BE2C (cell line): ENCODE measurements around the gene LTB4R2.

ENCODE experiments used
- DNase-seq: peaks from one replicate; pipeline ENCODE4 v3.0.0-alpha.2; 2020
- H3K27me3 ChIP-seq: fragments of 250-450 bp; sonication (Bioruptor Pico); 2 replicates; pipeline ENCODE4 v1.5.1; 2020; ENCODE audit warnings: mild to moderate bottlenecking
- H3K36me3 ChIP-seq: fragments of 250-450 bp; sonication (Bioruptor Pico); 2 replicates; pipeline ENCODE4 v1.5.1; 2020; ENCODE audit warnings: mild to moderate bottlenecking
- H3K4me1 ChIP-seq: fragments of 250-450 bp; sonication (Bioruptor Pico); 2 replicates; pipeline ENCODE4 v1.5.1; 2020
- H3K4me3 ChIP-seq: 2 replicates; pipeline ENCODE4 v1.5.1; 2011; ENCODE audit warnings: low read depth, low read length
- H3K9me3 ChIP-seq: fragments of 250-450 bp; sonication (Bioruptor Pico); 2 replicates; pipeline ENCODE4 v1.5.1; 2020
- CTCF ChIP-seq: IDR thresholded peaks from 2 replicates; pipeline ENCODE4 v1.5.1; 2012; ENCODE audit warnings: mild to moderate bottlenecking, low read depth, low read length

LTB4R2 gene

GRCh38 chr14:24280797-24281460, 29.0 kb upstream of the LTB4R2 start:
- DNase-seq, result no peak
- TF ChIP-seq CTCF, result no peak
- H3K4me3 ChIP-seq, result no peak overlapping the region
- no peaks in the 10 kb centered on the region for H3K36me3 ChIP-seq
- H3K27me3 ChIP-seq, result no peaks in the 10 kb centered on the region
- peaks cover 2% of the 10 kb centered on the region; the same call in 1 of the 2 replicates for H3K4me1 ChIP-seq
- no peaks in the 10 kb centered on the region for H3K9me3 ChIP-seq

GRCh38 chr14:24281636-24282035, 28.3 kb upstream of the LTB4R2 start:
- no peaks in the 10 kb centered on the region for H3K27me3 ChIP-seq
- H3K36me3 ChIP-seq, result no peaks in the 10 kb centered on the region
- DNase-seq, result no peak
- TF ChIP-seq CTCF, result no peak
- no peaks in the 10 kb centered on the region for H3K9me3 ChIP-seq
- peaks cover 2% of the 10 kb centered on the region; the same call in 1 of the 2 replicates for H3K4me1 ChIP-seq
- H3K4me3 ChIP-seq, result no peak overlapping the region

- H3K9me3 ChIP-seq, result no peaks in the 10 kb centered on the region
- H3K4me3 ChIP-seq, result no peak overlapping the region
- no peaks in the 10 kb centered on the region for H3K27me3 ChIP-seq
- no peak for DNase-seq
- H3K4me1 ChIP-seq, result peaks cover 2% of the 10 kb centered on the region; the same call in 1 of the 2 replicates
- no peak for TF ChIP-seq CTCF
- H3K36me3 ChIP-seq, result no peaks in the 10 kb centered on the region
Observed at GRCh38 chr14:24282736-24283135, 27.2 kb upstream of the LTB4R2 start.

- no peak for DNase-seq
- H3K27me3 ChIP-seq, result no peaks in the 10 kb centered on the region
- TF ChIP-seq CTCF, result no peak
Observed at GRCh38 chr14:24283796-24284460, 26.0 kb upstream of the LTB4R2 start.

GRCh38 chr14:24284501-24285035, 25.4 kb upstream of the LTB4R2 start:
- no peak overlapping the region for H3K4me3 ChIP-seq
- no peak for DNase-seq
- no peak for TF ChIP-seq CTCF

More at GRCh38 chr14:24283796-24284460, 26.0 kb upstream of the LTB4R2 start:
- Histone ChIP-seq H3K36me3 (no peaks in the 10 kb centered on the region), H3K4me3 (no peak overlapping the region), H3K4me1 (peaks cover 2% of the 10 kb centered on the region; the same call in 1 of the 2 replicates), H3K9me3 (no peaks in the 10 kb centered on the region)

GRCh38 chr14:24285351-24285750, 24.6 kb upstream of the LTB4R2 start:
- H3K36me3 ChIP-seq, result no peaks in the 10 kb centered on the region
- H3K27me3 ChIP-seq, result no peaks in the 10 kb centered on the region
- H3K9me3 ChIP-seq, result no peaks in the 10 kb centered on the region
- no peak for TF ChIP-seq CTCF
- no peaks in the 10 kb centered on the region for H3K4me1 ChIP-seq
- H3K4me3 ChIP-seq, result no peak overlapping the region
- DNase-seq, result no peak

More at GRCh38 chr14:24284501-24285035, 25.4 kb upstream of the LTB4R2 start:
- Histone ChIP-seq H3K4me1 (no peaks in the 10 kb centered on the region), H3K9me3 (no peaks in the 10 kb centered on the region), H3K27me3 (no peaks in the 10 kb centered on the region), H3K36me3 (no peaks in the 10 kb centered on the region)
